HG03469 (cell line): Measurements from ENCODE around the gene PCDHA7.
"Not testable (repeated sequence)": the region's sequence is repeated elsewhere in the genome, so short reads cannot be mapped to it uniquely, and the experiment has no call there.

Source experiments
- ATAC-seq: cut with Tn5 transposase; IDR thresholded peaks from one replicate; pipeline ENCODE4 v1.9.1; 2021; ENCODE audit warnings: mild to moderate bottlenecking, moderate library complexity, moderate number of reproducible peaks; ENCODE audit not compliant: unreplicated experiment

Gene PCDHA7

DNA sequence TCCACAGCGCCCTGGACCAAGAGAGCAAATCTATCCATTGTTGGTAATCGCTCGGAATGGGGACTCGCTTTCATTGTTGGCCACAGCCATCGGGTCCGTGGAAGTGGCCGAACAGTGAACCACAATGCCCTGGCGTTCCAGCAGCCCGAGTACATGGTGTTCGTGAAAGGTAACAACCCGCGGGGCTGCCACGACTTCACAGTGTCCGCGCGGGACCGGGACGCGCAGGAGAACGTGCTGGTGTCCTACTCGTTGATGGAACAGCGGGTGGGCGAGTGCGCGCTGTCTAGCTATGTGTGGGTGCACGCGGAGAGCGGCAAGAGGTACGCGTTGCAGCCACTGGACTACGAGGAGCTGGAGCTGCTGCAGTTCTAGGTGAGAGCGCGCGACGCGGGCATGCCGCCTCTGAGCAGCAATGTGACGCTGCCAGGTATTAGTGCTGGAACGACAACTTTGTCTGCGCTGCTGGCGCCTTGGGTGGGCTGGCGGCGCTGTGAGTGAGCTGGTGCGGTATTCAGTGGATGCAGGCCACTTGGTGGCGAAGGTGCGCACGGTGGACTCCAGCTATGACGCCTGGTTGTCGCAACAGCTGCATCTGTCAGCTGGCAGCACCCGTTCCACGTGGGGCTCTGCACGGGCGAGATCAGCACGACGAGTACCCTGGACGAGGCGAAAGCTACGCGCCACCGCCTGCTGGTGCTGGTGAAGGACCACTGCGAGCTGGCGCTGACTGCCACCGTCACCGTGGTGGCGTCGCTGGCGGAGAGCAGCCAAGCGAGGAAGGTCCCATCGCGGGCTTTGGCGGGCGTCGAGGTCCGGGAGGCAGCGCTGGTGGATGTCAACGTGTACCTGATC lies 28.6 kb downstream of the PCDHA7 start:
- no peak for ATAC-seq

DNA sequence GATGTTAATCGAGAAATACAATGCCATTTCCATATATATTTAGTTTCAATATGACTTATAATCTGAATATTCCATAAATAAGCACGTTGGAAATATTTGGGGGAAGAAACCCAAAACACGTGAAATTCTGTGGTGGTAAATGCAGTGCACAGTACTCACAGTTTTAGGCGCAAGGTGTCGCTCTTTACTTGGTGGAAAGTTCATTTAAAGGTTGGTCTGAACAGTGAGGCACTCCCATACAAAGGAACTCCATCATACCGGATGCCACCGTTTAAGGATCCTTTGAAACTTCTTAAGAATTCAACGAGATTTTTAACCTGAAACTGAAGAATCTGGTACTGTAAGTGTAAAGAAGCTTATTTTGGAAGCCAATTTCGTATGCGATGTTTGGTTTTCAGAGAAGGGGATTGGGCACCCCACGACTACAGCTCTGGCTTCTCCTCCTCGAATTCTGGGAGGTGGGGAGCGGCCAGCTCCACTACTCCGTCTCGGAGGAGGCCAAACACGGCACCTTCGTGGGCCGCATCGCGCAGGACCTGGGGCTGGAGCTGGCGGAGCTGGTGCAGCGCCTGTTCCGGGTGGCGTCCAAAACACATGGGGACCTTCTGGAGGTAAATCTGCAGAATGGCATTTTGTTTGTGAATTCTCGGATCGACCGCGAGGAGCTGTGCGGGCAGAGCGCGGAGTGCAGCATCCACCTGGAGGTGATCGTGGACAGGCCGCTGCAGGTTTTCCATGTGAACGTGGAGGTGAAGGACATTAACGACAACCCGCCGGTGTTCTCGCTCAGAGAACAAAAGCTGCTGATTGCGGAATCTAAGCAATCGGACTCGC lies 34.9 kb downstream of the PCDHA7 start, which contains the start of gene PCDHA11:
Gene PCDHA11 (plus strand): TSS at position 237 of the 834 bp plus-strand sequence. CDS start 147 bp downstream, at position 384.
- no peak for ATAC-seq

DNA sequence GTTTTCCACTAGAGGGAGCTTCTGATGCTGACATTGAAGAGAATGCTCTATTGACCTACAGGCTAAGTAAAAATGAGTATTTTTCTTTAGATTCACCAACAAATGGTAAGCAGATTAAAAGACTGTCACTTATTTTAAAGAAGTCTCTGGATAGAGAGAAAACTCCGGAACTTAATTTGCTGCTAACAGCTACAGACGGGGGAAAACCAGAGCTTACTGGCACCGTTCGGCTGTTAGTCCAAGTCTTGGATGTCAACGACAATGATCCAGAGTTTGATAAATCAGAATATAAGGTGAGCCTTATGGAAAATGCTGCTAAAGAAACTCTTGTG lies 35.5 kb downstream of the PCDHA7 start:
- no peak for ATAC-seq

DNA sequence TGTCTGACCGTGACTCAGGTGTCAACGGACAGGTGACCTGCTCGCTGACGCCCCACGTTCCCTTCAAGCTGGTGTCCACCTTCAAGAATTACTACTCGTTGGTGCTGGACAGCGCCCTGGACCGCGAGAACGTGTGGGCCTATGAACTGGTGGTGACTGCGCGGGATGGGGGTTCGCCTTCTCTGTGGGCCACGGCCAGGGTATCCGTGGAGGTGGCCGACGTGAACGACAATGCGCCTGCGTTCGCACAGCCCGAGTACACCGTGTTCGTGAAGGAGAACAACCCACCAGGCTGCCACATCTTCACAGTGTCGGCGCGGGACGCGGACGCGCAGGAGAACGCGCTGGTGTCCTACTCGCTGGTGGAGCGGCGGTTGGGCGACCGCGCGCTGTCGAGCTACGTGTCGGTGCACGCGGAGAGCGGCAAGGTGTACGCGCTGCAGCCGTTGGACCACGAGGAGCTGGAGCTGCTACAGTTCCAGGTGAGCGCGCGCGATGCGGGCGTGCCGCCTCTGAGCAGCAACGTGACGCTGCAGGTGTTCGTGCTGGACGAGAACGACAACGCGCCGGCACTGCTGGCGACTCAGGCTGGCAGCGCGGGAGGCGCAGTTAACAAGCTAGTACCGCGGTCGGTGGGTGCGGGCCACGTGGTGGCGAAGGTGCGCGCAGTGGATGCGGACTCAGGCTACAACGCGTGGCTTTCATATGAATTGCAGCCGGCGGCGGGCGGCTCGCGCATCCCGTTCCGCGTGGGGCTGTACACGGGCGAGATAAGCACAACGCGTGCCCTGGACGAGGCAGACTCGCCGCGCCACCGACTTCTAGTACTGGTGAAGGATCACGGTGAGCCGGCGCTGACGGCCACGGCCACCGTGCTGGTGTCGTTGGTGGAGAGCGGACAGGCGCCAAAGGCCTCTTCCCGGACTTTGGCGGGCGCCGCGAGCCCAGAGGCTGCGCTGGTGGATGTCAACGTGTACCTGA lies 36.4 kb downstream of the PCDHA7 start:
- no peak for ATAC-seq

DNA sequence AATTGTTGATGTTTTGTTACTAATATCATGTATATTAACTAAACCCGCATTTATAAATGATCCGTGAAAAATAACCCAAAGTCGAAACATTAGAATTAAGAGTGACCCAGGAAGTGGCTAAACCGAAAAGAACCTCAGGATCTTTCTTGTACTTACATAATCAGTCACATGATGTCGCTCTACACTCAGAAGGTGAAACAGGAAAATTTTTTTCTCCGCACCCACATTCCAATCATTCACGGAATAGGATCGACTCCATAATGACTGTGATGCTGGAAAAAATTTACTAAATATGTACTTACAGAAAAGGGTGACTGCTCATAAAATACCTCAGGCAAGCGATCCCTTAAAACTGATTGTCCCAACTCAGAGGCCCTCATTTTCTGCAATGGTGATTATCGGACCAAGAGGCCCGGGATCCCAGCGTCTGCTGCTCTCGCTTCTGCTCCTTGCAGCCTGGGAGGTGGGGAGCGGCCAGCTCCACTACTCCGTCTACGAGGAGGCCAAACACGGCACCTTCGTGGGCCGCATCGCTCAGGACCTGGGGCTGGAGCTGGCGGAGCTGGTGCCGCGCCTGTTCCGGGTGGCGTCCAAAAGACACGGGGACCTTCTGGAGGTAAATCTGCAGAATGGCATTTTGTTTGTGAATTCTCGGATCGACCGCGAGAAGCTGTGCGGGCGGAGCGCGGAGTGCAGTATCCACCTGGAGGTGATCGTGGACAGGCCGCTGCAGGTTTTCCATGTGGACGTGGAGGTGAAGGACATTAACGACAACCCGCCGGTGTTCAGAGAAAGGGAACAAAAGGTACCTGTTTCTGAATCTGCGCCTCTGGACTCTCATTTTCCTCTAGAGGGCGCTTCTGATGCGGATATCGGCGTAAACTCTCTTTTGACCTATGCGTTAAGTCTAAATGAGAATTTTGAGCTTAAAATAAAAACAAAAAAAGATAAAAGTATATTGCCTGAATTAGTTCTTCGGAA lies 41.3 kb downstream of the PCDHA7 start, which contains the start of gene PCDHA12:
Gene PCDHA12 (plus strand): TSS at position 224 of the 981 bp plus-strand sequence. CDS start 165 bp downstream, at position 389.
- ATAC-seq, result no peak

DNA sequence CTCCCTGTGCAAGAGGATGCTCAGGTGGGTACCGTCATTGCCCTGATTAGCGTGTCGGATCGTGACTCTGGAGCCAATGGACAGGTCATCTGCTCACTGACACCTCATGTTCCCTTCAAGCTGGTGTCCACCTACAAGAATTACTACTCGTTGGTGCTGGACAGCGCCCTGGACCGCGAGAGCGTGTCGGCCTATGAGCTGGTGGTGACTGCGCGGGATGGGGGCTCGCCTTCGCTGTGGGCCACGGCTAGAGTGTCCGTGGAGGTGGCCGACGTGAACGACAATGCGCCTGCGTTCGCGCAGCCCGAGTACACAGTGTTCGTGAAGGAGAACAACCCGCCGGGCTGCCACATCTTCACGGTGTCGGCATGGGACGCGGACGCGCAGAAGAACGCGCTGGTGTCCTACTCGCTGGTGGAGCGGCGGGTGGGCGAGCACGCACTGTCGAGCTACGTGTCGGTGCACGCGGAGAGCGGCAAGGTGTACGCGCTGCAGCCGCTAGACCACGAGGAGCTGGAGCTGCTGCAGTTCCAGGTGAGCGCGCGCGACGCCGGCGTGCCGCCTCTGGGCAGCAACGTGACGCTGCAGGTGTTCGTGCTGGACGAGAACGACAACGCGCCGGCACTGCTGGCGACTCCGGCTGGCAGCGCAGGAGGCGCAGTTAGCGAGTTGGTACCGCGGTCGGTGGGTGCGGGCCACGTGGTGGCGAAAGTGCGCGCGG lies 42.6 kb downstream of the PCDHA7 start:
- ATAC-seq, result not testable (repeated sequence)

DNA sequence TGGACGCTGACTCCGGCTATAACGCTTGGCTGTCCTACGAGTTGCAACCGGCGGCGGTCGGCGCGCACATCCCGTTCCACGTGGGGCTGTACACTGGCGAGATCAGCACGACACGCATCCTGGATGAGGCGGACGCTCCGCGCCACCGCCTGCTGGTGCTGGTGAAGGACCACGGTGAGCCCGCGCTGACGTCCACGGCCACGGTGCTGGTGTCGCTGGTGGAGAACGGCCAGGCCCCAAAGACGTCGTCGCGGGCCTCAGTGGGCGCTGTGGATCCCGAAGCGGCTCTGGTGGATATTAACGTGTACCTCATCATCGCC lies 43.2 kb downstream of the PCDHA7 start:
- no peak for ATAC-seq

DNA sequence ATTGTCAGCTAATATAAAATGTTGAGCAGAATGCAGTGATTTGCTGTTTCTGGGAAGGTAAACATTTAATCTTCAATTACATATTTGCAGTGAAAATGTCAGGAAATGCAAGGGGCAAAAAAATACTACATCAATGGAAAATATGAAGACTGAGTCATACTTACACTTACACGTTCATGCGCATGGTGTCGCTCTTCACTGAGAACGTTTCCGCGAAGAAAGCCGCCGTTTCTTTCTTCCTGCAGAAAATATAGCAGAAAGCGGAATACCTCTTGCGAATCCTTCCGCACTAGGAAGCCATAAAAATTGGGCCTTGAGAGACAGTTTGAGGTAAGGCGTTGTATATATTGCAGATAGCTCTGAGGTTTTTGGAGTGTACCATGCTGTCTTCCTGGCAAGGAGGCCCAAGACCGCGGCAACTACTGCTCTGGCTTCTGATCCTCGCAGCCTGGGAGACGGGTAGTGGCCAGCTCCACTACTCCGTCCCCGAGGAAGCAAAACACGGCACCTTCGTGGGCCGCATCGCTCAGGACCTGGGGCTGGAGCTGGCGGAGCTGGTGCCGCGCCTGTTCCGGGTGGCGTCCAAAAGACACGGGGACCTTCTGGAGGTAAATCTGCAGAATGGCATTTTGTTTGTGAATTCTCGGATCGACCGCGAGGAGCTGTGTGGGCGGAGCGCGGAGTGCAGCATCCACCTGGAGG lies 48.0 kb downstream of the PCDHA7 start, which contains the start of gene PCDHA13:
Gene PCDHA13 (plus strand): TSS at position 236 of the 702 bp plus-strand sequence. CDS start 145 bp downstream, at position 381.
- no peak for ATAC-seq

DNA sequence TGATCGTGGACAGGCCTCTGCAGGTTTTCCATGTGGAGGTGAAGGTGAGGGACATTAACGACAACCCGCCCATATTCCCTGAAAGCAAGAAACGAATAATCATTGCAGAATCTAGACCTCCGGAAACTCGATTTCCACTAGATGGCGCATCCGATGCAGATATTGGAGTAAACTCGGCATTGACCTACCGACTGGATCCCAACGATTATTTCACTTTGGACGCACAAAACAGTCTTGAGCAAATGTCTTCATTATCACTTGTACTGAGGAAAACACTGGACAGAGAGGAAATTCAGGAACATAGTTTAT lies 48.5 kb downstream of the PCDHA7 start:
- no peak for ATAC-seq

DNA sequence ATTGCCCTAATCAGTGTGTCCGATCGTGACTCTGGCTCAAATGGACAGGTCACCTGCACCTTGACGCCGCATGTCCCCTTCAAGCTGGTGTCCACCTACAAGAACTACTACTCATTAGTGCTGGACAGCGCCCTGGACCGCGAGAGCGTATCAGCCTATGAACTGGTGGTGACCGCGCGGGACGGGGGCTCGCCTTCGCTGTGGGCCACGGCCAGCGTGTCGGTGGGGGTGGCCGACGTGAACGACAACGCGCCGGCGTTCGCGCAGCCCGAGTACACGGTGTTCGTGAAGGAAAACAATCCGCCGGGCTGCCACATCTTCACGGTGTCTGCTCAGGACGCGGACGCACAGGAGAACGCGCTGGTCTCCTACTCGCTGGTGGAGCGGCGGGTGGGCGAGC lies 49.3 kb downstream of the PCDHA7 start:
- no peak for ATAC-seq

DNA sequence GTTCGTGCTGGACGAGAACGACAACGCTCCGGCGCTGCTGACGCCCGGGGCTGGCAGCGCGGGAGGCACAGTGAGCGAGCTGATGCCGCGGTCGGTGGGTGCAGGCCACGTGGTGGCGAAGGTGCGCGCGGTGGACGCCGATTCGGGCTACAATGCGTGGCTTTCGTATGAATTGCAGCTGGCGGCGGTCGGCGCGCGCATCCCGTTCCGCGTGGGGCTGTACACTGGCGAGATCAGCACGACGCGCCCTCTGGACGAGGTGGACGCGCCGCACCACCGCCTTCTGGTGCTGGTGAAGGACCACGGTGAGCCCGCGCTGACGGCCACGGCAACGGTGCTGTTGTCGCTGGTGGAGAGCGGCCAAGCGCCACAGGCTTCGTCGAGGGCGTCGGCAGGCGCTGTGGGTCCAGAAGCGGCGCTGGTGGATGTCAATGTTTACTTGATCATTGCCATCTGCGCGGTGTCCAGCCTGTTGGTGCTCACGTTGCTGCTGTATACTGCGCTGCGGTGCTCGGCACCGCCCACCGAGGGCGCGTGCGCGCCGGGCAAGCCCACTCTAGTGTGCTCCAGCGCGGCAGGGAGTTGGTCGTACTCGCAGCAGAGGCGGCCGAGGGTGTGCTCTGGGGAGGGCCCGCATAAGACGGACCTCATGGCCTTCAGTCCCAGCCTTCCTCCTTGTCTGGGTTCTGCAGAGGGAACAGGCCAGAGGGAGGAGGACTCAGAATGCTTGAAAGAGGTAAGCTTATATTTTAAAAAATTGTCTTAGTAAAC lies 50.0 kb downstream of the PCDHA7 start:
- ATAC-seq, result no peak
